Measurements from ENCODE around the gene MALSU1. TPM values are rescaled to one million over a fixed set of nuclear protein-coding genes. Genes with fewer than 3 reads are reported as not detected.

The MALSU1 gene
- total and polyA plus RNA-seq, 2 experiments from 2014 or later, result 61.8 to 92.6 TPM

GRCh38 chr7:23338439-23338838, 39.3 kb downstream of the MALSU1 start:
- 86% methylated on average over 2 of the region's 2 CpGs for WGBS (ENCODE audit: low lambda C conversion rate, missing lambda C conversion rate)
- no peak overlapping the region for H2AFZ ChIP-seq

GRCh38 chr7:23338863-23339262, 39.7 kb downstream of the MALSU1 start:
- Histone ChIP-seq H3K4me3 (no peak overlapping the region), H3K4me1 (ENCODE audit: insufficient read depth) (peaks cover 40% of the 10 kb centered on the region), H3K4me2 (no peak overlapping the region), H3K9me2 (replicated peaks; ENCODE audit: insufficient read depth) (no peaks in the 10 kb centered on the region), H3K27me3 (no peaks in the 10 kb centered on the region), H3K36me3 (replicated peaks; ENCODE audit: insufficient read depth, low read depth) (no peaks in the 10 kb centered on the region), H3K79me2 (peaks cover 2% of the 10 kb centered on the region), H3K9me3 (ENCODE audit: low read depth) (no peaks in the 10 kb centered on the region), H4K20me1 (ENCODE audit: insufficient read depth, poor library complexity, severe bottlenecking) (no peaks in the 10 kb centered on the region), H3K27ac (no peak overlapping the region), H2AFZ (no peak overlapping the region)
- 55% methylated on average over 2 of the region's 2 CpGs for WGBS (ENCODE audit: low lambda C conversion rate, missing lambda C conversion rate)
- TF ChIP-seq CTCF (IDR thresholded peaks at IDR 0.05; ENCODE audit: poor library complexity), result no peak
- TF ChIP-seq EZH2 (IDR thresholded peaks at IDR 0.05; ENCODE audit: borderline replicate concordance), result no peak
- no peak for DNase-seq (ENCODE audit: low spot score)

More at GRCh38 chr7:23338439-23338838, 39.3 kb downstream of the MALSU1 start:
- Histone ChIP-seq H3K79me2 (peaks cover 2% of the 10 kb centered on the region), H3K27me3 (no peaks in the 10 kb centered on the region), H3K27ac (no peak overlapping the region), H4K20me1 (ENCODE audit: insufficient read depth, poor library complexity, severe bottlenecking) (no peaks in the 10 kb centered on the region), H3K9me2 (replicated peaks; ENCODE audit: insufficient read depth) (no peaks in the 10 kb centered on the region), H3K4me1 (ENCODE audit: insufficient read depth) (peaks cover 45% of the 10 kb centered on the region), H3K4me2 (no peak overlapping the region), H3K9me3 (ENCODE audit: low read depth) (no peaks in the 10 kb centered on the region), H3K36me3 (replicated peaks; ENCODE audit: insufficient read depth, low read depth) (no peaks in the 10 kb centered on the region), H3K4me3 (no peak overlapping the region)
- no peak for DNase-seq (ENCODE audit: low spot score)
- TF ChIP-seq CTCF (IDR thresholded peaks at IDR 0.05; ENCODE audit: poor library complexity) (no peak), EZH2 (IDR thresholded peaks at IDR 0.05; ENCODE audit: borderline replicate concordance) (no peak), EZH2phosphoT487 (IDR thresholded peaks at IDR 0.05; ENCODE audit: low read depth, severe bottlenecking, unreplicated experiment) (no peak)

GRCh38 chr7:23341846-23342598, 42.9 kb downstream of the MALSU1 start:
- 48% methylated on average over 7 of the region's 7 CpGs for WGBS (ENCODE audit: low lambda C conversion rate, missing lambda C conversion rate)
- TF ChIP-seq EZH2 (IDR thresholded peaks at IDR 0.05; ENCODE audit: borderline replicate concordance) (no peak), EZH2phosphoT487 (IDR thresholded peaks at IDR 0.05; ENCODE audit: low read depth, severe bottlenecking, unreplicated experiment) (no peak), CTCF (IDR thresholded peaks at IDR 0.05; ENCODE audit: poor library complexity) (no peak)
- peak; percentile 11 for DNase-seq (ENCODE audit: low spot score)
- H3K27me3 ChIP-seq, result no peaks in the 10 kb centered on the region
- H3K4me3 ChIP-seq, result no peak overlapping the region
- no peaks in the 10 kb centered on the region for H3K36me3 ChIP-seq (replicated peaks; ENCODE audit: insufficient read depth, low read depth)
- H4K20me1 ChIP-seq (ENCODE audit: insufficient read depth, poor library complexity, severe bottlenecking), result no peaks in the 10 kb centered on the region
- H3K27ac ChIP-seq, result peak overlapping the region; percentile 27
- no peaks in the 10 kb centered on the region for H3K9me3 ChIP-seq (ENCODE audit: low read depth)
- peaks cover 25% of the 10 kb centered on the region for H3K4me1 ChIP-seq (ENCODE audit: insufficient read depth)
- peaks cover 2% of the 10 kb centered on the region for H3K79me2 ChIP-seq
- no peak overlapping the region for H3K4me2 ChIP-seq
- no peak overlapping the region for H2AFZ ChIP-seq
- no peaks in the 10 kb centered on the region for H3K9me2 ChIP-seq (replicated peaks; ENCODE audit: insufficient read depth)

All from hepatocyte (in vitro differentiated cells).